SU-DHL-6 (cell line): Measurements from ENCODE around the gene SAMD11.

ENCODE experiments used
- H2AFZ ChIP-seq: fragments of 200-600 bp; sonication (generic); 2 replicates; pipeline ENCODE4 v1.6.1; 2014; ENCODE audit warnings: low read depth, mild to moderate bottlenecking, moderate library complexity, mixed read lengths, antibody characterized with exemption, low read length; ENCODE audit not compliant: severe bottlenecking
- H3F3A ChIP-seq: fragments of 200-600 bp; shearing (Covaris generic); 2 replicates; pipeline ENCODE4 v1.6.0; 2016; ENCODE audit warnings: antibody characterized with exemption, mild to moderate bottlenecking; ENCODE audit not compliant: insufficient read depth
- H3K27ac ChIP-seq: fragments of 200-600 bp; sonication (generic); 2 replicates; pipeline ENCODE4 v1.5.1; 2016; ENCODE audit warnings: low read depth, mild to moderate bottlenecking, low read length, moderate library complexity, mixed read lengths
- H3K27me3 ChIP-seq: fragments of 200-600 bp; sonication (generic), shearing (Covaris generic); 2 replicates; pipeline ENCODE4 v1.6.0; 2014; ENCODE audit warnings: mild to moderate bottlenecking, low read length
- H3K36me3 ChIP-seq: fragments of 200-600 bp; sonication (generic); 2 replicates; pipeline ENCODE4 v1.6.1; 2014; ENCODE audit warnings: mild to moderate bottlenecking, low read length, mixed read lengths
- H3K4me2 ChIP-seq: fragments of 300-600, 200-600 bp; shearing (Covaris generic), sonication (generic); 2 replicates; pipeline ENCODE4 v1.6.0; 2014; ENCODE audit warnings: low read length, low read depth, mild to moderate bottlenecking; ENCODE audit not compliant: poor library complexity, severe bottlenecking
- H3K4me3 ChIP-seq: fragments of 200-600 bp; sonication (generic); 2 replicates; pipeline ENCODE4 v1.5.1; 2014; ENCODE audit warnings: antibody characterized with exemption, low read length, mild to moderate bottlenecking, mixed read lengths; ENCODE audit not compliant: insufficient read depth, poor library complexity, severe bottlenecking
- H3K79me2 ChIP-seq: fragments of 200-600 bp; sonication (generic); 2 replicates; pipeline ENCODE4 v1.6.1; 2014; ENCODE audit warnings: mild to moderate bottlenecking, low read length, moderate library complexity; ENCODE audit not compliant: insufficient read depth
- H3K9ac ChIP-seq: fragments of 200-600 bp; sonication (generic); 2 replicates; pipeline ENCODE4 v1.7.0; 2014; ENCODE audit warnings: mild to moderate bottlenecking, low read length
- H3K9me2 ChIP-seq: fragments of 200-600 bp; sonication (generic); replicated peaks from 2 replicates; pipeline ENCODE4 v1.6.1; 2014; ENCODE audit warnings: low read length; ENCODE audit not compliant: insufficient read depth
- H3K9me3 ChIP-seq: fragments of 200-600 bp; sonication (generic); 2 replicates; pipeline ENCODE4 v1.6.1; 2014; ENCODE audit warnings: low read length, mixed read lengths; ENCODE audit not compliant: insufficient read depth
- H4K20me1 ChIP-seq: fragments of 200-600 bp; sonication (generic); 2 replicates; pipeline ENCODE4 v1.6.1; 2014; ENCODE audit warnings: low read depth, mild to moderate bottlenecking, antibody characterized with exemption, low read length, moderate library complexity, mixed read lengths
- EZH2phosphoT487 ChIP-seq: fragments of 200-600 bp; sonication (generic), shearing (Covaris generic); conservative IDR thresholded peaks from 2 replicates; pipeline ENCODE4 v1.6.1; 2018; ENCODE audit warnings: mild to moderate bottlenecking, antibody characterized with exemption, low read length, moderate library complexity, mixed read lengths
- TF ChIP-seq, protein P1 (sequence below): fragments of 200-600 bp; sonication (generic); IDR thresholded peaks from one replicate; pipeline ENCODE4 v1.5.1; 2017; ENCODE audit warnings: antibody characterized with exemption, mild to moderate bottlenecking, low read length, moderate library complexity; ENCODE audit not compliant: insufficient read depth, poor library complexity, severe bottlenecking

SAMD11 gene

DNA sequence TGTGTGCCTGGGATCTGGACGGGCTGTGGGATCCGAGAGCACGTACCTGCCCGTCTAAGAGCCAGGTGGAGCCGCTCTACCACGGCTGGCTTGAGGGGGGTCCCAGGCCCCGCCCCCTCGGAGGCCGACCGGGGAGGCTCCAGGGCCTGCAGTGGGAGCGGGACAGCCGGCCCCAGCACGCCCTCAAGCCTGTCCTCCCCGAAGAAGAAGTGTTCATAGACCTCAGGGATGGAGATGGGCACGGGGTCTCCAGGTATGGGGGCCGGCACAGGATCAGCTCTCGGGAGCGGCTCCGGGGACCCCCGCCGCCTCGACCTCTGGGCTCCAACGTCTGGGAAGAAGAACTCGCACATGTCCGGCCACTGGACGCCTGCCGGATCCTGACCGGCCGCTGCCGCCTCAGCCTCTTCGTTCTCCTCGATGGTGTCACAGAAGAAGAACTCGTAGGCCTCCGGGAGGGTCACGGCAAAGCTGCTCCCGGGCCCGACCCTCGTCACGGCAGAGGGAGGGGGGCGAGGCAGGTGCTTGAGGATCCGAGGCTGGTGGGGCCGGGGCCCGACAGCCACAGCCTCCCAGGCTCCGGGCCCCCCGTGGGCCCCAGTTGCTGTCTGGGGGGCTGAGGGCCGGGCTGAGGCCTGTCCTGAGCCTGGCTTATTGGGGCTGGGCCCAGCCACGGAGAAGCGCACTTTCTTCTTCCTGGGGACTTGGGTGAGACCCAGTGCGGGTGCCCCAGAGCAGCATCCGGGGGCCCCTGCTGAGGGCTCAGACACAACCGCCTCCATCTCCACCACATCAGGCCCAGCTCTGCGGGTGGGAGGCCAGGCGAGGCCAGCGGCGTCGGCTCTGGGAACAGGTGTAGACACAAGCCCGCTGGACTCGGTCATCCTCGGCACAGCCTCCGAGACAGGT lies 55.4 kb downstream of the SAMD11 start:
- Histone ChIP-seq H3K4me2 (no peak overlapping the region), H3K9me2 (no peaks in the 10 kb centered on the region), H3K27ac (no peak overlapping the region), H3F3A (no peaks in the 10 kb centered on the region), H3K9ac (no peak overlapping the region), H3K27me3 (no peaks in the 10 kb centered on the region), H2AFZ (no peak overlapping the region), H4K20me1 (no peaks in the 10 kb centered on the region), H3K4me3 (no peak overlapping the region), H3K9me3 (no peaks in the 10 kb centered on the region), H3K36me3 (no peaks in the 10 kb centered on the region), H3K79me2 (no peaks in the 10 kb centered on the region)
- TF ChIP-seq EZH2phosphoT487 = no peak
- TF ChIP-seq, protein P1, sequence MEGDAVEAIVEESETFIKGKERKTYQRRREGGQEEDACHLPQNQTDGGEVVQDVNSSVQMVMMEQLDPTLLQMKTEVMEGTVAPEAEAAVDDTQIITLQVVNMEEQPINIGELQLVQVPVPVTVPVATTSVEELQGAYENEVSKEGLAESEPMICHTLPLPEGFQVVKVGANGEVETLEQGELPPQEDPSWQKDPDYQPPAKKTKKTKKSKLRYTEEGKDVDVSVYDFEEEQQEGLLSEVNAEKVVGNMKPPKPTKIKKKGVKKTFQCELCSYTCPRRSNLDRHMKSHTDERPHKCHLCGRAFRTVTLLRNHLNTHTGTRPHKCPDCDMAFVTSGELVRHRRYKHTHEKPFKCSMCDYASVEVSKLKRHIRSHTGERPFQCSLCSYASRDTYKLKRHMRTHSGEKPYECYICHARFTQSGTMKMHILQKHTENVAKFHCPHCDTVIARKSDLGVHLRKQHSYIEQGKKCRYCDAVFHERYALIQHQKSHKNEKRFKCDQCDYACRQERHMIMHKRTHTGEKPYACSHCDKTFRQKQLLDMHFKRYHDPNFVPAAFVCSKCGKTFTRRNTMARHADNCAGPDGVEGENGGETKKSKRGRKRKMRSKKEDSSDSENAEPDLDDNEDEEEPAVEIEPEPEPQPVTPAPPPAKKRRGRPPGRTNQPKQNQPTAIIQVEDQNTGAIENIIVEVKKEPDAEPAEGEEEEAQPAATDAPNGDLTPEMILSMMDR = no peak

DNA sequence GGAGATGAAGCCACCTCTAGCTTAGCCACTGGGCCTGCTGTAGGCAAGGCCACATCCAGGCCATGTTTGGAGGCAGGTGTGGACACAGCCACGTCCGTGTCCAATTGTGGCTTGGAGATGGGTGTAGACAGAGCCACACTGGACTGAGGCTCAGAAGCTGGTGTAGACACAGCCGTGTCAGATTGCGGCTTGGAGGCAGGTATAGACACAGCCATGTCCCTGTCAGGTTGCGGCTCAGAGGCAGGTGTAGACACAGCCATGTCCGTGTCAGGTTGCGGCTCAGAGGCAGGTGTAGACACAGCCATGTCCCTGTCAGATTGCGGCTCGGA lies 56.0 kb downstream of the SAMD11 start:
- Histone ChIP-seq H3K27me3 (no peaks in the 10 kb centered on the region), H3K79me2 (no peaks in the 10 kb centered on the region), H3K9ac (no peak overlapping the region)

DNA sequence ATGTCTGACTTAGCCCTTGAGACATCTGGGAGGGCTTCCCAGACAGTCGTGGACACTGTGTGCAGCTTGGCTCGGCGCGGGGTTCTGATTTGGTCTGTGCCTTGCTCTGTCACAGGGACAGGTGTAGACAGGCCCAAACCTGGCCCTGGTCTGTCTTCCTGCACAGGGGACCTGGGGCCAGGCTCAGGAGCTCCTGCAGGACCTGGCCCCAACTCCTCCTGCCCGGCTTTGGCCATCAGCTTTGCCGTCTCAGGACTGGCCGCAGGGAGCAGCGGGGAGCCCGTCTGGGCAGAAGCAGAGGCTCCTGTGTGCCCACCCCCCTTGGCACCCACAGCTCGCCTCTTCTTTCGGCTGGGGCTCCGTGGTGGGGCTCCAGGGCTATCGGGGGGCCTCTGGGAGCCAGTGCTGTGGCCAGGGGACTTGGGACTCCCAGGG lies 56.4 kb downstream of the SAMD11 start:
- no peak overlapping the region for H3K4me2 ChIP-seq
- H3K27me3 ChIP-seq = no peaks in the 10 kb centered on the region
- H3K36me3 ChIP-seq = no peaks in the 10 kb centered on the region
- H3K4me3 ChIP-seq = no peak overlapping the region
- H3K9me3 ChIP-seq = no peaks in the 10 kb centered on the region
- H3K9me2 ChIP-seq = no peaks in the 10 kb centered on the region
- H3K27ac ChIP-seq = no peak overlapping the region
- H3K9ac ChIP-seq = no peak overlapping the region
- no peaks in the 10 kb centered on the region for H3K79me2 ChIP-seq
- H2AFZ ChIP-seq = no peak overlapping the region
- H4K20me1 ChIP-seq = no peaks in the 10 kb centered on the region
- TF ChIP-seq, protein P1 = no peak
- no peak for TF ChIP-seq EZH2phosphoT487
- H3F3A ChIP-seq = no peaks in the 10 kb centered on the region

More for the DNA sequence above, 56.0 kb downstream of the SAMD11 start:
- no peaks in the 10 kb centered on the region for H3K36me3 ChIP-seq
- H3K27ac ChIP-seq = no peak overlapping the region
- no peak overlapping the region for H3K4me3 ChIP-seq
- H3F3A ChIP-seq = no peaks in the 10 kb centered on the region
- no peaks in the 10 kb centered on the region for H3K9me2 ChIP-seq
- H3K9me3 ChIP-seq = no peaks in the 10 kb centered on the region
- no peak overlapping the region for H3K4me2 ChIP-seq
- TF ChIP-seq EZH2phosphoT487 = no peak
- TF ChIP-seq, protein P1 = no peak
- no peak overlapping the region for H2AFZ ChIP-seq
- no peaks in the 10 kb centered on the region for H4K20me1 ChIP-seq
